Ishikawa (cell line): Measurements from ENCODE around the gene LEMD2.

Experiments
- RAD21 ChIP-seq: IDR thresholded peaks from 2 replicates; pipeline ENCODE4 v1.6.1; 2012; ENCODE audit warnings: low read depth
- TF ChIP-seq, protein P1 (sequence below): IDR thresholded peaks from 2 replicates; pipeline ENCODE4 v1.6.1; 2012; ENCODE audit warnings: low read depth, mild to moderate bottlenecking
- TF ChIP-seq, protein P2 (sequence below): IDR thresholded peaks from 2 replicates; pipeline ENCODE4 v1.6.1; 2012

GRCh38 chr6:33764036-33764435 is 24.9 kb downstream of the LEMD2 start:
- TF ChIP-seq, protein P1, sequence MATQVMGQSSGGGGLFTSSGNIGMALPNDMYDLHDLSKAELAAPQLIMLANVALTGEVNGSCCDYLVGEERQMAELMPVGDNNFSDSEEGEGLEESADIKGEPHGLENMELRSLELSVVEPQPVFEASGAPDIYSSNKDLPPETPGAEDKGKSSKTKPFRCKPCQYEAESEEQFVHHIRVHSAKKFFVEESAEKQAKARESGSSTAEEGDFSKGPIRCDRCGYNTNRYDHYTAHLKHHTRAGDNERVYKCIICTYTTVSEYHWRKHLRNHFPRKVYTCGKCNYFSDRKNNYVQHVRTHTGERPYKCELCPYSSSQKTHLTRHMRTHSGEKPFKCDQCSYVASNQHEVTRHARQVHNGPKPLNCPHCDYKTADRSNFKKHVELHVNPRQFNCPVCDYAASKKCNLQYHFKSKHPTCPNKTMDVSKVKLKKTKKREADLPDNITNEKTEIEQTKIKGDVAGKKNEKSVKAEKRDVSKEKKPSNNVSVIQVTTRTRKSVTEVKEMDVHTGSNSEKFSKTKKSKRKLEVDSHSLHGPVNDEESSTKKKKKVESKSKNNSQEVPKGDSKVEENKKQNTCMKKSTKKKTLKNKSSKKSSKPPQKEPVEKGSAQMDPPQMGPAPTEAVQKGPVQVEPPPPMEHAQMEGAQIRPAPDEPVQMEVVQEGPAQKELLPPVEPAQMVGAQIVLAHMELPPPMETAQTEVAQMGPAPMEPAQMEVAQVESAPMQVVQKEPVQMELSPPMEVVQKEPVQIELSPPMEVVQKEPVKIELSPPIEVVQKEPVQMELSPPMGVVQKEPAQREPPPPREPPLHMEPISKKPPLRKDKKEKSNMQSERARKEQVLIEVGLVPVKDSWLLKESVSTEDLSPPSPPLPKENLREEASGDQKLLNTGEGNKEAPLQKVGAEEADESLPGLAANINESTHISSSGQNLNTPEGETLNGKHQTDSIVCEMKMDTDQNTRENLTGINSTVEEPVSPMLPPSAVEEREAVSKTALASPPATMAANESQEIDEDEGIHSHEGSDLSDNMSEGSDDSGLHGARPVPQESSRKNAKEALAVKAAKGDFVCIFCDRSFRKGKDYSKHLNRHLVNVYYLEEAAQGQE: no peak
- TF ChIP-seq RAD21: no peak
- TF ChIP-seq, protein P2, sequence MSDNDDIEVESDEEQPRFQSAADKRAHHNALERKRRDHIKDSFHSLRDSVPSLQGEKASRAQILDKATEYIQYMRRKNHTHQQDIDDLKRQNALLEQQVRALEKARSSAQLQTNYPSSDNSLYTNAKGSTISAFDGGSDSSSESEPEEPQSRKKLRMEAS: no peak
